Muscle of arm (tissue), 12 donors: ENCODE data around the gene ZNF219. TPM values are rescaled to one million over a fixed set of nuclear protein-coding genes. Genes with fewer than 3 reads are reported as not detected.

Source experiments
- DNase-seq: peaks from one replicate; pipeline ENCODE4 v3.0.0-alpha.2; 2013
- polyA plus RNA-seq, 12 donors: library from polyadenylated mRNA; unstranded; fragments of 120-200 nt; gene quantifications; one replicate each; pipeline ENCODE4 v1.2.1, GENCODE V29; 2013; ENCODE audit not compliant: insufficient read length in 12 of 12

Gene ZNF219
- polyA plus RNA-seq, 12 donors: 11.1 to 32.5 (median 14.7) TPM; not detected in 1

GRCh38 chr14:21069388-21070082 is 28.9 kb downstream of the ZNF219 start:
- peak; percentile 81 for DNase-seq

GRCh38 chr14:21068521-21069387 is 29.7 kb downstream of the ZNF219 start:
- peak; percentile 72 for DNase-seq

GRCh38 chr14:21066882-21067502 is 31.5 kb downstream of the ZNF219 start:
- DNase-seq: no peak

- peak; percentile 30 for DNase-seq
Observed at GRCh38 chr14:21063479-21063878, 35.0 kb downstream of the ZNF219 start.

- DNase-seq: no peak
Observed at GRCh38 chr14:21061347-21061668, 37.1 kb downstream of the ZNF219 start.

- DNase-seq: no peak
Observed at GRCh38 chr14:21060614-21061346, 37.7 kb downstream of the ZNF219 start.

- no peak for DNase-seq
Observed at GRCh38 chr14:21059842-21060613, 38.4 kb downstream of the ZNF219 start.

GRCh38 chr14:21058903-21059302 is 39.6 kb downstream of the ZNF219 start:
- no peak for DNase-seq

- no peak for DNase-seq
Observed at GRCh38 chr14:21057803-21058675, 40.4 kb downstream of the ZNF219 start, which contains the start of gene RNASE8. Gene RNASE8 (plus strand): TSS chr14:21057822. CDS start chr14:21057893, 71 bp downstream.

- peak; percentile 21 for DNase-seq
Observed at GRCh38 chr14:21056520-21057163, 41.8 kb downstream of the ZNF219 start.

GRCh38 chr14:21055432-21056117 is 42.9 kb downstream of the ZNF219 start:
- DNase-seq: peak; percentile 21

GRCh38 chr14:21054768-21055145 is 43.7 kb downstream of the ZNF219 start:
- no peak for DNase-seq

- DNase-seq: no peak
Observed at GRCh38 chr14:21054123-21054767, 44.2 kb downstream of the ZNF219 start.

GRCh38 chr14:21053184-21054122 is 45.0 kb downstream of the ZNF219 start:
- DNase-seq: no peak

- no peak for DNase-seq
Observed at GRCh38 chr14:21050597-21050996, 47.9 kb downstream of the ZNF219 start.

GRCh38 chr14:21049271-21049673 is 49.2 kb downstream of the ZNF219 start:
- DNase-seq: no peak

GRCh38 chr14:21048638-21049037 is 49.8 kb downstream of the ZNF219 start:
- DNase-seq: no peak
